Stimulated activated naive B cell treated with anti-CD40 and anti-IgM and Interleukin-4, amounts not matched to agents 10 μg/mL and 1 μg/mL and 100 μg/mL, for 72 hours (primary cell): ENCODE results near the gene SEPTIN12.

Experiments used
- ATAC-seq, 2 donors: fragments of 150-1000 bp; cut with Tn5 transposase; replicated peaks; 2 replicates each; pipeline ENCODE4 v1.10.0; 2021; ENCODE audit warnings: moderate library complexity in 1 of 2
- DNase-seq: peaks from one replicate; pipeline ENCODE4 v3.0.0; 2021
- H3K27ac Mint-ChIP-seq: one replicate; pipeline ENCODE4 v1.8.0; 2022; ENCODE audit warnings: mild to moderate bottlenecking, mixed read lengths
- H3K27me3 Mint-ChIP-seq, 2 donors: one replicate each; pipeline ENCODE4 v1.8.0; 2022; ENCODE audit warnings: mixed read lengths in 2 of 2
- H3K36me3 Mint-ChIP-seq, 2 donors: one replicate each; pipeline ENCODE4 v1.8.0; 2022; ENCODE audit warnings: mixed read lengths in 2 of 2, mild to moderate bottlenecking in 1 of 2
- H3K4me1 Mint-ChIP-seq, 2 donors: one replicate each; pipeline ENCODE4 v1.8.0; 2022; ENCODE audit warnings: mixed read lengths in 2 of 2, mild to moderate bottlenecking in 1 of 2
- H3K4me3 Mint-ChIP-seq, 2 donors: one replicate each; pipeline ENCODE4 v1.8.0; 2022; ENCODE audit warnings: mild to moderate bottlenecking in 2 of 2, mixed read lengths in 2 of 2, moderate library complexity in 1 of 2
- H3K9me3 Mint-ChIP-seq, 2 donors: one replicate each; pipeline ENCODE4 v1.8.0; 2022; ENCODE audit warnings: mixed read lengths in 2 of 2, mild to moderate bottlenecking in 1 of 2

Gene SEPTIN12

GRCh38 chr16:4728676-4729075, 59.5 kb downstream of the SEPTIN12 start:
- DNase-seq = no peak
- Mint-ChIP-seq H3K4me3 (no peak overlapping the region), H3K36me3 (peaks cover 22 to 33% of the 10 kb centered on the region in 2 donors), H3K4me1 (peaks cover 3 to 17% of the 10 kb centered on the region in 2 donors), H3K27me3 (no peaks in the 10 kb centered on the region), H3K27ac (no peak overlapping the region), H3K9me3 (no peaks in the 10 kb centered on the region)
- ATAC-seq = no peak
